H1 (cell line): ENCODE data around the gene RIMBP2. TPM values are rescaled to one million over a fixed set of nuclear protein-coding genes. Genes with fewer than 3 reads are reported as not detected.

Experiments
- FOSL1 ChIP-seq: IDR thresholded peaks from 2 replicates; pipeline ENCODE4 v1.6.1; 2011; ENCODE audit warnings: mild to moderate bottlenecking, low read depth, low read length, moderate library complexity; ENCODE audit not compliant: insufficient read depth
- GTF2F1 ChIP-seq: IDR thresholded peaks from 2 replicates; pipeline ENCODE4 v1.6.1; 2012; ENCODE audit warnings: low read depth, low read length, improper control_type of control experiment, borderline replicate concordance
- polyA plus RNA-seq, 7 experiments: library from polyadenylated mRNA; depleted of rRNA in 3 of 7; stranded (reverse) in 5 of 7; unstranded in 2 of 7; fragments of >200 nt in 5 of 7; fragments of 200-250 nt in 2 of 7; gene quantifications; 1 replicate in 5 of 7; 2 replicates in 1 of 7; 4 replicates in 1 of 7; pipeline versions ENCODE4 v1.2.1 to v1.2.3, GENCODE V29; 2011 to 2013; ENCODE audit warnings: missing spikeins in 2 of 7, mixed read lengths in 2 of 7
- total RNA-seq: library from RNA; stranded (reverse); fragmentation: NEBNext Ultra II Directional; extraction: Animal tissue kit (Norgen Biotek cat#: 25700); gene quantifications from 2 replicates; pipeline ENCODE4 v1.2.1, GENCODE V29; 2021

Gene RIMBP2
- total and polyA plus RNA-seq, 2 of the 8 experiments (the other 6 are each of a cell fraction or from before 2014, with no cell fraction given): 0.18 to 0.65 TPM

- no peak for TF ChIP-seq GTF2F1
- TF ChIP-seq FOSL1: no peak
Measured at GRCh38 chr12:130608132-130608531, 108.0 kb downstream of the RIMBP2 start (continued).
